ENCODE measurements around the gene OR51B4. TPM values are rescaled to one million over a fixed set of nuclear protein-coding genes. Genes with fewer than 3 reads are reported as not detected.
"Not testable (repeated sequence)": the region's sequence is repeated elsewhere in the genome, so short reads cannot be mapped to it uniquely, and the experiment has no call there.

The OR51B4 gene
- total RNA-seq, 1 experiment from 2014 or later = not detected

DNA sequence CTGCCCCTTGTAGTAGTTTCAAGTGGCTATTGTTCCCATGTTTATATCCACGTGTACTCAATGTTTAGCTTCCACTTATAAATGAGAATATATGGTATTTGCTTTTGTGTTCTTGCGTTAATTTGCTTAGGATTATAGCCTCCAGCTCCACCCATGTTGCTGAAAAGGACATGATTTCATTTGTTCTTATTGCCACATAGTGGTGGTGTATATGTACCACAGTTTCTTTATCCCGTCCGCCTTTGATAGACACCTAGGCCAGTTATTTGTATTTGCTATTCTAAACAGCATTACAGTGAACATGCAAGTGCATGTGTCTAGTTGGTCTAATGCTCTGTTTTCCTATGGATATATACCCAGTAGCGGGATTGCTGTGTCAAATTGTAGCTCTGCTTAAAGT is 15.5 kb upstream of the OR51B4 start (continued):
- TF ChIP-seq ZNF219 (CRISPR knock-in tag; IDR thresholded peaks at IDR 0.05; ENCODE audit: borderline replicate concordance) = no peak
- TF ChIP-seq RORB (CRISPR knock-in tag; IDR thresholded peaks at IDR 0.05) = no peak
- no peak for TF ChIP-seq TP53 (CRISPR knock-in tag; IDR thresholded peaks at IDR 0.05)

DNA sequence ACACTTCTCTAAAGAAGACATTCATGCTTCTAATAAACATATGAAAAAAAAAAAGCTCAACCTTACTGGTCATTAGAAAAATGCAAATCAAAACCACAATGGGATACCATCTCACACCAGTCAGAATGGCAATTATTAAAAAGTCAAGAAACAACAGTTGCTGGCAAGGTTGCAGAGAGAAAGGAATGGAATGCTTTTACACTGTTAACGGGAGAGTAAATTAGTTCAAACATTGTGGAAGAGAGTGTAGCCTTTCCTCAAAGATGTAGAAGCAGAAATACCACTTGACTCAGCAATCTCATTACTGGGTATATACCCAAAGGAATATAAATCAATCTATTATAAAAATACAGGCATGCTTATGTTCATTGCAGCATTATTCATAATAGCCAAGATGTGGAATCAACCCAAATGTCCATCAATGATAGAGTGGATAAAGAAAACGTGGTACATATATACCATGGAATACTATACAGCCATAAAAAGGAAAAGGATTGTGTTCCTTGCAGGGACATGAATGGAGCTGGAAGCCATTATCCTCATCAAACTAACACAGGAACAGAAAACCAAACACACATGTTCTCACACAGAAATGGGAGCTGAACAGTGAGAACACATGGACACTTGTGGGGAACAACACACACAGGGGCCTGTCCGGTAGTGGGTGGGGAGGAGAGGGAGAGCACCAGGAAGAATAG is 11.7 kb upstream of the OR51B4 start:
- POLR2A ChIA-PET; H3K4me1 Mint-ChIP-seq; CTCF ChIA-PET; H3K4me3 Mint-ChIP-seq; ATAC-seq; H3K36me3 Mint-ChIP-seq; DNase-seq (ENCODE audit: low spot score); H3K27ac Mint-ChIP-seq; H3K27me3 Mint-ChIP-seq (ENCODE audit: low read depth); H3K9me3 Mint-ChIP-seq: not testable (repeated sequence)

DNA sequence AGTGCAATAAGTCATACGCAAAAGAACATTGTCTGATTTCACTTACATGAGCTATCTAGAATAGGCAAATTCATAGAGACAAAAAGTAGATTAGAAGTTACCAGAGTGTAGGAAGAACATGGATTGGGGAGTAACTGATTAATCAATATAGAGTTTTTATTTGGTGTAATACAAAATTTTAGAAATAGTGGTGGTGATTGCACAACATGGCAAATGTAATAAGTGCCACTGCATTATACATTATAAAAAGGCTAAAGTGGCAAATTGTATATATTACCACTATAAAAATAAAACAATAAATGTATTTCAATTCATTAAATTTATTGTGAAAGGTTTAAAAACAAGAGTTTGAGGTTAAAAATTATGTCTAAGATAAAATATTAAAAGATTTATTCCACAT is 8.7 kb upstream of the OR51B4 start:
- CTCF ChIA-PET = no interaction called here
- H3K4me3 Mint-ChIP-seq = no peak overlapping the region

DNA sequence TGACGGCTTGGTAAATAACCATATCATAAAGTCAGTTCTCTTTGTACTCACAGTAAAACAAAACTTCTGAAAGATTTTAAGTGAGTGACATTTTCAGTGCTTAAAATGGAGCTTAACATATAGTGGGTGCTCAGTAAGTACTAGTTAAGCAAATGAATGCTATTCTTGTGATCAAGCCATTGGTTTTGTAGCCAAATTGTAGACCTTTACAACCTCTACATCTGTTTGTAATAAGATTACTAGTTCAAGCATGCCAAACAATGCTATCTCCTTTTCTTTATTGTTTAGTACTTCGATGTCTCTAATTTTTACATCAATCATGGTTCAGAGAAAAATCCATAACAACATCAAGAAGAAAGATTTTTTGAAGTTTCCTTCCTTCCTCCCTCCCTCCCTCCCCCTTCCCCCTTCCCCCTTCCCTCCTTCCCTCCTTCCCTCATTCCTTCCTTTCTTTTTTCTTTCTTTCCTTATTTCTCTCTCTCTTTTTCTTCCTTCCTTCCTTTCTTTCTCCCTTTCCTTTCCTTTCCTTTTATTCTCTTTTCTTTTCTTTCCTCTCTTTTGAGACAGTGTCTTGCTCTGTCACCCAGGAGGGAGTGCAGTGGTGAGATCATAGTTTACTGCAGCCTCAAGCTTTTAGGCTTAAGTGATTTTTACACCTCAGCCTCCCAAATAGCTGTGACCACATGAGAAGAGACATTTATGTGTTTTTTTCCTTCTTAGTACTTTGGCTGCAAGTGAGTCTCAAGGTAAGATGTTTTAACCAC is 5.7 kb upstream of the OR51B4 start:
- Mint-ChIP-seq H3K27ac (no peak overlapping the region), H3K27me3 (ENCODE audit: low read depth) (no peaks in the 10 kb centered on the region), H3K36me3 (no peaks in the 10 kb centered on the region), H3K9me3 (no peaks in the 10 kb centered on the region), H3K4me3 (no peak overlapping the region), H3K4me1 (no peaks in the 10 kb centered on the region)
- ChIA-PET CTCF (no interaction called here), POLR2A (no interaction called here)
- TF ChIP-seq OVOL2 (CRISPR knock-in tag; IDR thresholded peaks at IDR 0.05; ENCODE audit: borderline replicate concordance) (no peak), FOXJ3 (CRISPR knock-in tag; IDR thresholded peaks at IDR 0.05; ENCODE audit: borderline replicate concordance) (no peak), MYBL2 (CRISPR knock-in tag; IDR thresholded peaks at IDR 0.05) (no peak)
- TF ChIP-seq, protein P1, sequence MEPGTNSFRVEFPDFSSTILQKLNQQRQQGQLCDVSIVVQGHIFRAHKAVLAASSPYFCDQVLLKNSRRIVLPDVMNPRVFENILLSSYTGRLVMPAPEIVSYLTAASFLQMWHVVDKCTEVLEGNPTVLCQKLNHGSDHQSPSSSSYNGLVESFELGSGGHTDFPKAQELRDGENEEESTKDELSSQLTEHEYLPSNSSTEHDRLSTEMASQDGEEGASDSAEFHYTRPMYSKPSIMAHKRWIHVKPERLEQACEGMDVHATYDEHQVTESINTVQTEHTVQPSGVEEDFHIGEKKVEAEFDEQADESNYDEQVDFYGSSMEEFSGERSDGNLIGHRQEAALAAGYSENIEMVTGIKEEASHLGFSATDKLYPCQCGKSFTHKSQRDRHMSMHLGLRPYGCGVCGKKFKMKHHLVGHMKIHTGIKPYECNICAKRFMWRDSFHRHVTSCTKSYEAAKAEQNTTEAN (CRISPR knock-in tag; IDR thresholded peaks at IDR 0.05) = no peak
- TF ChIP-seq, protein P2, sequence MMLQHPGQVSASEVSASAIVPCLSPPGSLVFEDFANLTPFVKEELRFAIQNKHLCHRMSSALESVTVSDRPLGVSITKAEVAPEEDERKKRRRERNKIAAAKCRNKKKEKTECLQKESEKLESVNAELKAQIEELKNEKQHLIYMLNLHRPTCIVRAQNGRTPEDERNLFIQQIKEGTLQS (CRISPR knock-in tag; conservative IDR thresholded peaks at IDR 0.05) = no peak
- TF ChIP-seq, protein P3, sequence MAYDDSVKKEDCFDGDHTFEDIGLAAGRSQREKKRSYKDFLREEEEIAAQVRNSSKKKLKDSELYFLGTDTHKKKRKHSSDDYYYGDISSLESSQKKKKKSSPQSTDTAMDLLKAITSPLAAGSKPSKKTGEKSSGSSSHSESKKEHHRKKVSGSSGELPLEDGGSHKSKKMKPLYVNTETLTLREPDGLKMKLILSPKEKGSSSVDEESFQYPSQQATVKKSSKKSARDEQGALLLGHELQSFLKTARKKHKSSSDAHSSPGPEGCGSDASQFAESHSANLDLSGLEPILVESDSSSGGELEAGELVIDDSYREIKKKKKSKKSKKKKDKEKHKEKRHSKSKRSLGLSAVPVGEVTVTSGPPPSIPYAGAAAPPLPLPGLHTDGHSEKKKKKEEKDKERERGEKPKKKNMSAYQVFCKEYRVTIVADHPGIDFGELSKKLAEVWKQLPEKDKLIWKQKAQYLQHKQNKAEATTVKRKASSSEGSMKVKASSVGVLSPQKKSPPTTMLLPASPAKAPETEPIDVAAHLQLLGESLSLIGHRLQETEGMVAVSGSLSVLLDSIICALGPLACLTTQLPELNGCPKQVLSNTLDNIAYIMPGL (CRISPR knock-in tag; IDR thresholded peaks at IDR 0.05) = no peak
- DNase-seq (ENCODE audit: low spot score) (no peak), ATAC-seq (no peak)

More for the DNA sequence above, 8.7 kb upstream of the OR51B4 start:
- H3K27me3 Mint-ChIP-seq (ENCODE audit: low read depth) = no peaks in the 10 kb centered on the region
- no peaks in the 10 kb centered on the region for H3K36me3 Mint-ChIP-seq
- TF ChIP-seq GTF2I (CRISPR knock-in tag; conservative IDR thresholded peaks at IDR 0.05) (no peak), ETV6 (CRISPR knock-in tag; IDR thresholded peaks at IDR 0.05) (no peak), IRF2 (CRISPR knock-in tag; IDR thresholded peaks at IDR 0.05; ENCODE audit: borderline replicate concordance, low read depth) (no peak), FOXK1 (CRISPR knock-in tag; IDR thresholded peaks at IDR 0.05) (no peak)
- TF ChIP-seq, protein P4, sequence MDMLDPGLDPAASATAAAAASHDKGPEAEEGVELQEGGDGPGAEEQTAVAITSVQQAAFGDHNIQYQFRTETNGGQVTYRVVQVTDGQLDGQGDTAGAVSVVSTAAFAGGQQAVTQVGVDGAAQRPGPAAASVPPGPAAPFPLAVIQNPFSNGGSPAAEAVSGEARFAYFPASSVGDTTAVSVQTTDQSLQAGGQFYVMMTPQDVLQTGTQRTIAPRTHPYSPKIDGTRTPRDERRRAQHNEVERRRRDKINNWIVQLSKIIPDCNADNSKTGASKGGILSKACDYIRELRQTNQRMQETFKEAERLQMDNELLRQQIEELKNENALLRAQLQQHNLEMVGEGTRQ (CRISPR knock-in tag; IDR thresholded peaks at IDR 0.05) = no peak
- DNase-seq (ENCODE audit: low spot score) (no peak), ATAC-seq (no peak)
- no peaks in the 10 kb centered on the region for H3K4me1 Mint-ChIP-seq
- POLR2A ChIA-PET = no interaction called here
- H3K27ac Mint-ChIP-seq = no peak overlapping the region
- peaks cover 7% of the 10 kb centered on the region for H3K9me3 Mint-ChIP-seq

Measured in WTC11 (cell line).